GM12878 (cell line): ENCODE results near the gene MYOCOS.

Source experiments
- CTCF ChIP-seq, 3 experiments: IDR thresholded peaks in 2 of 3; conservative IDR thresholded peaks in 1 of 3; 2 replicates each; pipeline ENCODE4 v1.5.1; 2011; ENCODE audit warnings: low read depth in 3 of 3, low read length in 3 of 3, mild to moderate bottlenecking in 3 of 3, control low read depth in 2 of 3, moderate library complexity in 2 of 3, inconsistent platforms in 1 of 3, mixed read lengths in 1 of 3; ENCODE audit not compliant: control insufficient read depth in 2 of 3, insufficient read depth in 1 of 3; ENCODE audit errors: extremely low read depth in 1 of 3
- EP300 ChIP-seq, 2 experiments: fragments of 150-350 bp in 1 of 2; IDR thresholded peaks; 2 replicates each; pipeline ENCODE4 v1.6.1; 2011 to 2012; ENCODE audit warnings: low read depth in 2 of 2, low read length in 2 of 2, borderline replicate concordance in 1 of 2, improper control_type of control experiment in 1 of 2, inconsistent platforms in 1 of 2; ENCODE audit not compliant: control insufficient read depth in 1 of 2
- EZH2 ChIP-seq: IDR thresholded peaks from 2 replicates; pipeline ENCODE4 v1.6.1; 2012; ENCODE audit warnings: low read depth, mild to moderate bottlenecking, control low read depth, inconsistent platforms, low read length, borderline replicate concordance; ENCODE audit not compliant: control insufficient read depth
- MAX ChIP-seq: IDR thresholded peaks from 2 replicates; pipeline ENCODE4 v1.6.1; 2012; ENCODE audit warnings: low read depth, low read length, improper control_type of control experiment
- MXI1 ChIP-seq: fragments of 150-350 bp; IDR thresholded peaks from 2 replicates; pipeline ENCODE4 v1.6.1; 2011; ENCODE audit warnings: low read depth, mild to moderate bottlenecking, inconsistent platforms, low read length, improper control_type of control experiment
- NR2C2 ChIP-seq: IDR thresholded peaks from 2 replicates; pipeline ENCODE4 v1.6.1; 2011; ENCODE audit warnings: borderline replicate concordance, low read depth; ENCODE audit not compliant: control insufficient read depth, insufficient read length
- POLR2A ChIP-seq: IDR thresholded peaks from 2 replicates; pipeline ENCODE4 v1.6.1; 2011; ENCODE audit warnings: low read depth, mild to moderate bottlenecking, low read length
- TAF1 ChIP-seq: IDR thresholded peaks from 2 replicates; pipeline ENCODE4 v1.6.1; 2011; ENCODE audit warnings: mild to moderate bottlenecking, low read depth, low read length, borderline replicate concordance

GRCh38 chr1:171655746-171656116 is 33.7 kb downstream of the MYOCOS start:
- TF ChIP-seq EZH2 (no peak), TAF1 (no peak), EP300 (IDR thresholded peaks at IDR 0.05; ENCODE audit: borderline replicate concordance in 1 of 2, control insufficient read depth in 1 of 2, low read depth in 2 of 2, low read length in 2 of 2) (no peak), CTCF (IDR thresholded peaks at IDR 0.05 in 2 of 3, conservative IDR thresholded peaks at IDR 0.05 in 1 of 3; ENCODE audit: control insufficient read depth in 2 of 3, extremely low read depth in 1 of 3, insufficient read depth in 1 of 3, low read depth in 3 of 3, low read length in 3 of 3) (no peak), MXI1 (no peak), NR2C2 (no peak), MAX (no peak), POLR2A (no peak)
